HepG2 (cell line): ENCODE results near the gene FSD2. TPM values are rescaled to one million over a fixed set of nuclear protein-coding genes. Genes with fewer than 3 reads are reported as not detected.

Experiments used
- GLI4 ChIP-seq: sonication (generic); formaldehyde crosslinking; IDR thresholded peaks from 2 replicates; pipeline ENCODE4 v1.5.1; 2020; ENCODE audit warnings: missing genetic modification reagents, mild to moderate bottlenecking, moderate library complexity, borderline replicate concordance
- SYNCRIP ChIP-seq: fragments of 200-400 bp; formaldehyde crosslinking; IDR thresholded peaks from 2 replicates; pipeline ENCODE4 v1.6.1; 2018; ENCODE audit warnings: mild to moderate bottlenecking, low read depth, low read length; ENCODE audit not compliant: insufficient read depth
- ZFP37 ChIP-seq: sonication (generic); formaldehyde crosslinking; IDR thresholded peaks from 2 replicates; pipeline ENCODE4 v1.4.0; 2020; ENCODE audit warnings: missing genetic modification reagents, borderline replicate concordance
- ZNF205 ChIP-seq: IDR thresholded peaks from 2 replicates; pipeline ENCODE4 v1.6.1; 2018; ENCODE audit warnings: missing biosample characterization, missing genetic modification reagents
- polyA plus RNA-seq, 8 experiments: library from polyadenylated mRNA; depleted of rRNA in 3 of 8; stranded (reverse) in 7 of 8; unstranded in 1 of 8; fragments of >200 nt; fragmentation: Illumina TruSeq in 4 of 8; extraction: Trizol in 4 of 8; gene quantifications; 2 replicates each; pipeline versions ENCODE4 v1.2.1 to v1.2.3, GENCODE V29; 2011 to 2016; ENCODE audit warnings: low read depth in 4 of 8, missing spikeins in 1 of 8, mixed read lengths in 1 of 8; ENCODE audit not compliant: insufficient read depth in 1 of 8
- total RNA-seq, 5 experiments: library from RNA; depleted of rRNA; stranded (reverse); fragments of >200 nt; fragmentation: Illumina TruSeq; extraction: Trizol; gene quantifications; 2 replicates each; pipeline ENCODE4 v1.2.3, GENCODE V29; 2016; ENCODE audit warnings: low read depth in 1 of 5
- TF ChIP-seq, protein P1 (sequence below): sonication (generic); formaldehyde crosslinking; IDR thresholded peaks from 2 replicates; pipeline ENCODE4 v1.4.0; 2020; ENCODE audit warnings: missing genetic modification reagents
- TF ChIP-seq, protein P2 (sequence below): sonication (generic); formaldehyde crosslinking; IDR thresholded peaks from 2 replicates; pipeline ENCODE4 v1.4.0; 2020; ENCODE audit warnings: missing genetic modification reagents, mild to moderate bottlenecking, borderline replicate concordance
- TF ChIP-seq, protein P3 (sequence below): IDR thresholded peaks from 2 replicates; pipeline ENCODE4 v1.6.1; 2016; ENCODE audit warnings: low read depth, missing genetic modification reagents, missing compliant biosample characterization
- TF ChIP-seq, protein P4 (sequence below): sonication (generic); formaldehyde crosslinking; IDR thresholded peaks from 2 replicates; pipeline ENCODE4 v1.5.1; 2020; ENCODE audit warnings: mild to moderate bottlenecking, missing genetic modification reagents, moderate library complexity

Gene FSD2
- total and polyA plus RNA-seq, 2 of the 13 experiments (the other 11 are each of a cell fraction or from before 2014, with no cell fraction given): not detected

DNA sequence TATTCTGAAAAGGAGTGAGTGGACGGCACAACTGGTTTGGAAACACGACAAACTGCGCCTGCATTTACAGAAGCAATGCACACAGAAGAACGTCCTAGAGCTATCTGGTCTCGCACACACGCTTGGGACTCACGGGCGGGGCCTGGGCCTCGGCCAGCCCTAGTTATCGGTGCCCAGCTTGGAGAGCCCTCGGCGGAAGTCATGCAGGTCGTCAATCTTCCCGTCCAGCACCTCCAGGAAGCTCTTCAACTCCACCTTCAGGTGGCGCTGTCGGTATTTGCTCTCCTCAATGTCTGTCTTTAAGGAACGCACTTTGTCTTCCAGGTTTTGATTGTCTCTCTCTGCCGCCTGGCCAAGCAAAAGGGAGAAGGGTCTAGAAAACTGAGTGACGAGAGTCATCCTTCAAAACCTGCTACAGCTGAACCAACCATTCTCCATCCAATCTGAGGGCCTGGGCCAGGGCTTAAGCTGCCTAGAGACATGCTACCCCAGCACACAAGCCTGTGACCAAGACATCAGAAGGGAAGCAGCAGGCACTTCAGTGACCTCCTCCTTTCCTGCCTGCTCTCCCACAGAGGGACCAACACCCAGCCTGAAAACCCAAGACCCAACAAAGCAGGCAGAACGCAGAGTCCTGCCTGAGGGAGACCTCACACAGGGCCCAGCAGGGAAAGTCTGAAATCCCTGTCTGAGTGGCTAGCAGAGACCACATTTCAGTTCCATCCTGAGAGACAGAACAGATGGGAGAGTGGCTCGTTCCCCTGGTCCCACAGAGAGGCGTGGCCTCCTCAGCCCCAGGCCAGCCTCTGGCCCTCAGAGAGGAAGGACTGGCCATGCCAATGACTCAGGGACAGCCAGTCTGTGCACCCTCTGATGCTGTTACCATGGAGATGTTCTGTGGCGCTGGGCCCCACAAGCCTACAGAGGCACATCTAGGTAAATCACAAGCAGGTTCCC lies 44.0 kb upstream of the FSD2 start (continued):
- TF ChIP-seq, protein P1, sequence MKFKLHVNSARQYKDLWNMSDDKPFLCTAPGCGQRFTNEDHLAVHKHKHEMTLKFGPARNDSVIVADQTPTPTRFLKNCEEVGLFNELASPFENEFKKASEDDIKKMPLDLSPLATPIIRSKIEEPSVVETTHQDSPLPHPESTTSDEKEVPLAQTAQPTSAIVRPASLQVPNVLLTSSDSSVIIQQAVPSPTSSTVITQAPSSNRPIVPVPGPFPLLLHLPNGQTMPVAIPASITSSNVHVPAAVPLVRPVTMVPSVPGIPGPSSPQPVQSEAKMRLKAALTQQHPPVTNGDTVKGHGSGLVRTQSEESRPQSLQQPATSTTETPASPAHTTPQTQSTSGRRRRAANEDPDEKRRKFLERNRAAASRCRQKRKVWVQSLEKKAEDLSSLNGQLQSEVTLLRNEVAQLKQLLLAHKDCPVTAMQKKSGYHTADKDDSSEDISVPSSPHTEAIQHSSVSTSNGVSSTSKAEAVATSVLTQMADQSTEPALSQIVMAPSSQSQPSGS (CRISPR knock-in tag): 0 out of 2 replicates have a peak, but pooled peaks have one; percentile 15
- TF ChIP-seq SYNCRIP (no peak), ZNF205 (peak; percentile 53; the same call in 1 of the 2 replicates), GLI4 (CRISPR knock-in tag) (0 out of 2 replicates have a peak, but pooled peaks have one; percentile 28), ZFP37 (CRISPR knock-in tag) (no peak)
- TF ChIP-seq, protein P2, sequence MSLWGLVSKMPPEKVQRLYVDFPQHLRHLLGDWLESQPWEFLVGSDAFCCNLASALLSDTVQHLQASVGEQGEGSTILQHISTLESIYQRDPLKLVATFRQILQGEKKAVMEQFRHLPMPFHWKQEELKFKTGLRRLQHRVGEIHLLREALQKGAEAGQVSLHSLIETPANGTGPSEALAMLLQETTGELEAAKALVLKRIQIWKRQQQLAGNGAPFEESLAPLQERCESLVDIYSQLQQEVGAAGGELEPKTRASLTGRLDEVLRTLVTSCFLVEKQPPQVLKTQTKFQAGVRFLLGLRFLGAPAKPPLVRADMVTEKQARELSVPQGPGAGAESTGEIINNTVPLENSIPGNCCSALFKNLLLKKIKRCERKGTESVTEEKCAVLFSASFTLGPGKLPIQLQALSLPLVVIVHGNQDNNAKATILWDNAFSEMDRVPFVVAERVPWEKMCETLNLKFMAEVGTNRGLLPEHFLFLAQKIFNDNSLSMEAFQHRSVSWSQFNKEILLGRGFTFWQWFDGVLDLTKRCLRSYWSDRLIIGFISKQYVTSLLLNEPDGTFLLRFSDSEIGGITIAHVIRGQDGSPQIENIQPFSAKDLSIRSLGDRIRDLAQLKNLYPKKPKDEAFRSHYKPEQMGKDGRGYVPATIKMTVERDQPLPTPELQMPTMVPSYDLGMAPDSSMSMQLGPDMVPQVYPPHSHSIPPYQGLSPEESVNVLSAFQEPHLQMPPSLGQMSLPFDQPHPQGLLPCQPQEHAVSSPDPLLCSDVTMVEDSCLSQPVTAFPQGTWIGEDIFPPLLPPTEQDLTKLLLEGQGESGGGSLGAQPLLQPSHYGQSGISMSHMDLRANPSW (CRISPR knock-in tag): no peak
- TF ChIP-seq, protein P3, sequence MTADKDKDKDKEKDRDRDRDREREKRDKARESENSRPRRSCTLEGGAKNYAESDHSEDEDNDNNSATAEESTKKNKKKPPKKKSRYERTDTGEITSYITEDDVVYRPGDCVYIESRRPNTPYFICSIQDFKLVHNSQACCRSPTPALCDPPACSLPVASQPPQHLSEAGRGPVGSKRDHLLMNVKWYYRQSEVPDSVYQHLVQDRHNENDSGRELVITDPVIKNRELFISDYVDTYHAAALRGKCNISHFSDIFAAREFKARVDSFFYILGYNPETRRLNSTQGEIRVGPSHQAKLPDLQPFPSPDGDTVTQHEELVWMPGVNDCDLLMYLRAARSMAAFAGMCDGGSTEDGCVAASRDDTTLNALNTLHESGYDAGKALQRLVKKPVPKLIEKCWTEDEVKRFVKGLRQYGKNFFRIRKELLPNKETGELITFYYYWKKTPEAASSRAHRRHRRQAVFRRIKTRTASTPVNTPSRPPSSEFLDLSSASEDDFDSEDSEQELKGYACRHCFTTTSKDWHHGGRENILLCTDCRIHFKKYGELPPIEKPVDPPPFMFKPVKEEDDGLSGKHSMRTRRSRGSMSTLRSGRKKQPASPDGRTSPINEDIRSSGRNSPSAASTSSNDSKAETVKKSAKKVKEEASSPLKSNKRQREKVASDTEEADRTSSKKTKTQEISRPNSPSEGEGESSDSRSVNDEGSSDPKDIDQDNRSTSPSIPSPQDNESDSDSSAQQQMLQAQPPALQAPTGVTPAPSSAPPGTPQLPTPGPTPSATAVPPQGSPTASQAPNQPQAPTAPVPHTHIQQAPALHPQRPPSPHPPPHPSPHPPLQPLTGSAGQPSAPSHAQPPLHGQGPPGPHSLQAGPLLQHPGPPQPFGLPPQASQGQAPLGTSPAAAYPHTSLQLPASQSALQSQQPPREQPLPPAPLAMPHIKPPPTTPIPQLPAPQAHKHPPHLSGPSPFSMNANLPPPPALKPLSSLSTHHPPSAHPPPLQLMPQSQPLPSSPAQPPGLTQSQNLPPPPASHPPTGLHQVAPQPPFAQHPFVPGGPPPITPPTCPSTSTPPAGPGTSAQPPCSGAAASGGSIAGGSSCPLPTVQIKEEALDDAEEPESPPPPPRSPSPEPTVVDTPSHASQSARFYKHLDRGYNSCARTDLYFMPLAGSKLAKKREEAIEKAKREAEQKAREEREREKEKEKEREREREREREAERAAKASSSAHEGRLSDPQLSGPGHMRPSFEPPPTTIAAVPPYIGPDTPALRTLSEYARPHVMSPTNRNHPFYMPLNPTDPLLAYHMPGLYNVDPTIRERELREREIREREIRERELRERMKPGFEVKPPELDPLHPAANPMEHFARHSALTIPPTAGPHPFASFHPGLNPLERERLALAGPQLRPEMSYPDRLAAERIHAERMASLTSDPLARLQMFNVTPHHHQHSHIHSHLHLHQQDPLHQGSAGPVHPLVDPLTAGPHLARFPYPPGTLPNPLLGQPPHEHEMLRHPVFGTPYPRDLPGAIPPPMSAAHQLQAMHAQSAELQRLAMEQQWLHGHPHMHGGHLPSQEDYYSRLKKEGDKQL (CRISPR knock-in tag): no peak
- TF ChIP-seq, protein P4, sequence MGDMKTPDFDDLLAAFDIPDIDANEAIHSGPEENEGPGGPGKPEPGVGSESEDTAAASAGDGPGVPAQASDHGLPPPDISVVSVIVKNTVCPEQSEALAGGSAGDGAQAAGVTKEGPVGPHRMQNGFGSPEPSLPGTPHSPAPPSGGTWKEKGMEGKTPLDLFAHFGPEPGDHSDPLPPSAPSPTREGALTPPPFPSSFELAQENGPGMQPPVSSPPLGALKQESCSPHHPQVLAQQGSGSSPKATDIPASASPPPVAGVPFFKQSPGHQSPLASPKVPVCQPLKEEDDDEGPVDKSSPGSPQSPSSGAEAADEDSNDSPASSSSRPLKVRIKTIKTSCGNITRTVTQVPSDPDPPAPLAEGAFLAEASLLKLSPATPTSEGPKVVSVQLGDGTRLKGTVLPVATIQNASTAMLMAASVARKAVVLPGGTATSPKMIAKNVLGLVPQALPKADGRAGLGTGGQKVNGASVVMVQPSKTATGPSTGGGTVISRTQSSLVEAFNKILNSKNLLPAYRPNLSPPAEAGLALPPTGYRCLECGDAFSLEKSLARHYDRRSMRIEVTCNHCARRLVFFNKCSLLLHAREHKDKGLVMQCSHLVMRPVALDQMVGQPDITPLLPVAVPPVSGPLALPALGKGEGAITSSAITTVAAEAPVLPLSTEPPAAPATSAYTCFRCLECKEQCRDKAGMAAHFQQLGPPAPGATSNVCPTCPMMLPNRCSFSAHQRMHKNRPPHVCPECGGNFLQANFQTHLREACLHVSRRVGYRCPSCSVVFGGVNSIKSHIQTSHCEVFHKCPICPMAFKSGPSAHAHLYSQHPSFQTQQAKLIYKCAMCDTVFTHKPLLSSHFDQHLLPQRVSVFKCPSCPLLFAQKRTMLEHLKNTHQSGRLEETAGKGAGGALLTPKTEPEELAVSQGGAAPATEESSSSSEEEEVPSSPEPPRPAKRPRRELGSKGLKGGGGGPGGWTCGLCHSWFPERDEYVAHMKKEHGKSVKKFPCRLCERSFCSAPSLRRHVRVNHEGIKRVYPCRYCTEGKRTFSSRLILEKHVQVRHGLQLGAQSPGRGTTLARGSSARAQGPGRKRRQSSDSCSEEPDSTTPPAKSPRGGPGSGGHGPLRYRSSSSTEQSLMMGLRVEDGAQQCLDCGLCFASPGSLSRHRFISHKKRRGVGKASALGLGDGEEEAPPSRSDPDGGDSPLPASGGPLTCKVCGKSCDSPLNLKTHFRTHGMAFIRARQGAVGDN: peak; percentile 57; the same call in 1 of the 2 replicates
